Measurements from ENCODE around the gene DDX47.

Gene DDX47

DNA sequence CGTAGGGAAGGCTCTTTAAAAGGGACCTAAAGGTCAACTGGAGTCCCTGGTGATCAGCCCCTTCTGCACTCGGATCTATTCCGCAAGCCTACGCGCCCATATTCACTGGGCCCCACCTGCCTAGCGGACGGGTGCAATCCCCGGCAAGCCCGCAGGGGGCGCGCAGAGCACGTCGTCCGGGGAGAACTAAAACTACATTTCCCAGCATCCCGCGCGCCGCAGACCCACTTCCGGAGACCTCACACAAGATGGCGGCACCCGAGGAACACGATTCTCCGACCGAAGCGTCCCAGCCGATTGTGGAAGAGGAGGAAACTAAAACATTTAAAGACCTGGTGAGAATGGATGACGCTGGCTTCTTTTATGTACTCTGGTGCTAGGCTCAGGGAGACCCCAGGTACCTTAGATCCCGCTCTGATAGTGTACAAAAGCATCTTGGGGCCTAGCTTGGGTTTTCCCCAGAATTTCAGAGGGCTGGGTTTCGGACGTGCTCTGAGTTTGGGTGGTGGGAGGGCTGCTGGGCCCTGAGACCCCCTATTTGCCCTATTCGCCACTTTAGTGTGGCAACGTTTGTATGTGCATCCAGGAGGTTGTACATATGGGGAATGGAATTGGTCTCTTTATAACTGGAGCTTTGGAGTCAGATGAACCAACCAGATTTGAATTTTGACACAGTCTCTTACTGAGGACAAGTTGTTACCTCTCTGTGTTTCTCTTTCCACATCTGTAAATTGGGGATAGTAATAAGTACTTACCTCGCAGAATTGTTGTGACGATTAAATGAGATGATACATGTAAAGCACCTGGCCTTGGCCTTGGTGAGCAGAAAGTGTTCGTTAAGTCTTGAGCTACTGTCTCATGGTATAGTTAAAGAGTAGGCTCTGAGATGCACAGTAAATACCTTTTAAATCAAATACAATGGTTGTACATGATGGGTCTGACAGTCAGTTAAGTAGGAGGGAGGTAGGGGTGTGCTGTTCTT is at the start of gene DDX47:
DDX47 (plus strand) TSS at position 227 of the 982 bp plus-strand sequence; CDS start at position 249, 22 bp downstream.
- peak; percentile 91 to 92 for DNase-seq (ENCODE audit: low read depth in 2 of 2)

DNA sequence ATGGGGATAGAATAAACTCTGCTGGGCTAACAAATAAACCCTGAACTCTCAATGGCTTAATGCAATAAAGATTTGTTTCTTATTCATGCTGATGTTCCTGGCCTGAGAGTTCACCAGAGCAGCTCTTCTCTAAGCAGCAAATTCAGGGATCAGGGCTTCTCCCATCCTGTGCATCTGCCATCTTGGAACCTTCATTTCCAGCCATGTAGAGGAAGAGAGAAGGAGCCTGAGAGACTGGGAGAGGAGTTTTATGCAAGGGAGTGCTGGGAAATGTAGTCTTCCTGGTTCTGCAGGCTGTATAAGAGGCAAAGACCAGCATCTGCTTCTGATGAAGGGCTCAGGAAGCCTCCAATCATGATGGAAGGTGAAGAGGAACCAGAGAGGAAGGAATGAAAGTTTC is 48.3 kb upstream of the DDX47 start:
- DNase-seq (ENCODE audit: low read depth in 2 of 2): no peak

- DNase-seq (ENCODE audit: low read depth in 2 of 2): no peak
Observed at GRCh38 chr12:12770262-12770661, 42.9 kb upstream of the DDX47 start.

- DNase-seq (ENCODE audit: low read depth in 2 of 2): no peak
Observed at GRCh38 chr12:12774791-12775190, 38.4 kb upstream of the DDX47 start.

- DNase-seq (ENCODE audit: low read depth in 2 of 2): no peak
Observed at GRCh38 chr12:12776261-12776660, 36.9 kb upstream of the DDX47 start.

- DNase-seq (ENCODE audit: low read depth in 2 of 2): no peak
Observed at GRCh38 chr12:12777092-12777491, 36.1 kb upstream of the DDX47 start.

DNA sequence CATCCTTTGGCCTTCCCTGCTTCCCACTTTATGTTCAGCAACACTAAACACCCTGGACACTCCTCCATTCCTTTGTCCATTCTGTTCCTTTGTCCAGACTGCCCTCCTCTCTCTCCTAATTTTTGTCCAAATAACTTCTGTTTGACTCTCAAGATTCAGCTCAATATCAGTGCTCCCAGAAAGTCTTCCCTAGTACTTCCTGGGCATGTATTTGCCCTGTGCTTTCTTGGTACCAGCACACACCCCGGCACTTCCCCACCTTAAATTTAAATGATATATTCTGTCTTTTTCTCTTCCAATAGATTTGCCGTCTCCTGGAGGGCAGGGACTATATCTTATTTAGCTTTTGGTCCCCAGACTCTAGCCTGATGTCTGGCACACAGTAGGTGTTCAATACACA is 34.1 kb upstream of the DDX47 start:
- DNase-seq (ENCODE audit: low read depth in 2 of 2): no peak

DNA sequence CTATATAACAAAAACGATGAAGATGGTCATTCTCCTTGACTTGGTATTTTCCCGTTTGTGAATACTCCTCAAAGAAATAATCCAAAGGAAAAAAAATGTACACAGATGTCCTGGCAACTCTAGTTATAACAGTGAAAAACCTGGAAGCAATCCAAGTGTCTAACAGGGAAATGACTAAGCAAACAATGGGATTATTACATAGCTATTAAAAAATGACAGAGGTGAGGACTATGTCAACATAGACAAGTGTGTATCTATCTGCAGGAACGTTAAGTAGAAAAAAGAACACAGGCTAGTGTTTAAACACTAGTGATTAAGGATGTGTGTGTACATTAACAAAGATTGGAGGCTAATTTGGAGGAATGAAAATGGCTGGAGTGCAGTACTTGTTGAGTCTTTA is 33.6 kb upstream of the DDX47 start:
- DNase-seq (ENCODE audit: low read depth in 2 of 2): no peak

DNA sequence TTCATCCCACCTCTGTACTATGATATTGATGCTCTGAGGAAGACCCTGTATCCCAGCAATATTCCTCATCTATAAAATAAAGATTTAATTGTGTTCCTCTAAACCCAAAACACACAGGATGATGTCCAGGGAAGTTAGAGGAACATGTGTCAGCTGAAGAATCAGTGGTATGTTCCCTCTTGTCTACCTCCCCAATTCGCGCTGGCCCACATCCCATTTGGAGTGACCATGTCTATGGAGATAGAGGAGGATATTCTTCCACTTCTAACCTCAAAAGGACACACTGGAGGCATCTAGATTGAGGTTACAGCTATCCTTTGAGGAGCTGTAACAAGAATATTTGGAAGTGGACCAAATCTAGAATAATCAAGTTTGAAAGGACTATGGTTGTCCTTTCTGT is 29.0 kb upstream of the DDX47 start:
- no peak for DNase-seq (ENCODE audit: low read depth in 2 of 2)

GRCh38 chr12:12784911-12785814 is 28.0 kb upstream of the DDX47 start, which contains the start of gene APOLD1:
TSS of gene APOLD1 (plus strand) at chr12:12785659. CDS start at chr12:12785692, 33 bp downstream.
- no peak for DNase-seq (ENCODE audit: low read depth in 2 of 2)

DNA sequence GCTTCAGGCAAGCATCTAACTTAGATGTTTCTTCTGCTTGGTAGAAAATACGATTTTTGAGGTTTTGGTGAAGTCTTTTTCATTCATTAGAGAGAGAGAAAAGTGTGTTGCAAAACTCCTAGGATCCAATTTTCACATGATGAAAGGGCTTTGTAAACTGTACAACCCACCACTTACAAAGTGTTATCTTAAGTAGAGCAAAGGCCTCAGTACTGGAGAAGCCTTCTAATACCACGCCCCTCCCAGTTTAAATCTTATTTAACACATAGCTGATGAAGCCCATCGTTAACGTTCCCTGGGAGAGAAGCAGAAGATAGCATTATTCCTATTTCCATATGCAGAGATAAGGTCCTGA is 26.8 kb upstream of the DDX47 start:
- no peak for DNase-seq (ENCODE audit: low read depth in 2 of 2)

- DNase-seq (ENCODE audit: low read depth in 2 of 2): peak; percentile 65 to 73
Observed at GRCh38 chr12:12786706-12787601, 26.2 kb upstream of the DDX47 start.

DNA sequence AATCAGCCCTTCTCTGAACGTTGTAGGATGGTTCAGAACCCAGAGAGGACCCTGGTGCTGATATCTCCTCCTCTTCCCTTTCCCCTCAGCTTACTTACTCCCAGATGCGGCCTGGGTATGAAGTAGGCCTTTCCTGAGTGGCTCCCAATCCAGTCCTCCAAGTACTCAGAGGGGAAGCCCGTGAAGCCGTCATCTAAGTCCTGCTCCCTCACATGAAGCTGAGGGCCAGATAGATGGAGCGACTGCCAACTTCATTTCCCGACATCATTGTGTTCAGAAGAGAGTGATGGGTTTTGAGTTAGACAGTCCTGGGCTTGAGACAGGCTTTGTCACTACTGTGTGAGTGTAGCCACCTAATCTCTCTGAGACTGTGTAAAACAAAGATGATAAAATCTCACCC is 25.0 kb upstream of the DDX47 start:
- no peak for DNase-seq (ENCODE audit: low read depth in 2 of 2)

GRCh38 chr12:12788675-12789368 is 24.3 kb upstream of the DDX47 start:
- peak; percentile 27 to 29 for DNase-seq (ENCODE audit: low read depth in 2 of 2)

- no peak for DNase-seq (ENCODE audit: low read depth in 2 of 2)
Observed at GRCh38 chr12:12790956-12791355, 22.2 kb upstream of the DDX47 start.

DNA sequence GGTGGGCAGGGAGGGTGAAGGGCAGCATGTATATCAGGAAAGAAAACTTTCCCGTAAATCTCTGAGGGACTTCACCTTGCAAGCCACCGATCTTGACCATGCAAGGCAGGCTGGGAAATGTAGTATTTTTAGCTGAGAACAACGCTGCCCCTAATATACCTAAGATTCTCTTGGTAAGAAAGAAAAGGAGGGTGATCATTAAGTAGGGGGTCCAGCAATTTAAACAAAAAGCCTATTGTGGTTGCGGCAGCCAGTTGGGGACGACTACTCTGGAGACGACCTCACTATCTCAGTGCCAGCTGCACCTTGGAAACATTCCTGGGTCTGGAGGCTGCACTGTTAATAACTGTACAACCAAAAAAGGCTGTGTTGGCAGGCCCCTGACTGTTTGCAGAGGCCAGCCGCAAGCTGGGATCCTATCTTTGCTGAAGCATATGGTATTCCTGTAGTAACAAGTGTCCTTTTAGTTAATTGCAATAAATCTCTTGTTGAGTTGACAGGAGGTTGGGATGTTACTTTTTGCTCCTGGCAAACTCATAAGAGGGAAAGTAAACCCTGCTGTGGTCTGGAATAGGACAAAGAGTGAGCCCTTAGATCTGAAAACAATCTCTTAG is 21.3 kb upstream of the DDX47 start:
- no peak for DNase-seq (ENCODE audit: low read depth in 2 of 2)

GRCh38 chr12:12792421-12792820 is 20.7 kb upstream of the DDX47 start:
- no peak for DNase-seq (ENCODE audit: low read depth in 2 of 2)

DNA sequence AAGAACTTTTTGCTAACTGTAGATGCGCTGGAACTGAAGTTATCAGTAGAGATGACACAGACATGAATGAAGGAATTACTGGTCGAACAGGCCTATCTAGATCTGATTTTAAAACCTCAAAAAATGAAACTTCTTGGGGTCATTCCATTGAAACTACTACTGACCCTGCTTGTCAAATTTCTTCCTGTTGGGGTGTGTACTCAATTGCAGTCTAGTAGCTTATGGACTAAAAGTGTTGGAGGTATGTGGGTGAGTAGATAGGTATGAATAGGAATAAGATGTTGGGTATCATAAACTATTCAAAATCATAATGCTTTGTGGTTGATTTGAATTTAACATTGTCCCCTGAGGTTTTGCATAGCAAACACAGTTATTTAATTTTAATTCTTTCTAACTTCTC is 18.5 kb upstream of the DDX47 start:
- DNase-seq (ENCODE audit: low read depth in 2 of 2): no peak

- no peak for DNase-seq (ENCODE audit: low read depth in 2 of 2)
Observed at GRCh38 chr12:12796171-12796570, 17.0 kb upstream of the DDX47 start.

Measured in stimulated activated CD8-positive, alpha-beta memory T cell treated with anti-CD3 and anti-CD28 coated beads, Interleukin-15, amount 100 ng/mL, for 48 hours (primary cell).